Measurements from ENCODE around the gene NASP.
A peak's percentile ranks its signal among the peaks of the same experiment; 100 is the strongest.

DNA sequence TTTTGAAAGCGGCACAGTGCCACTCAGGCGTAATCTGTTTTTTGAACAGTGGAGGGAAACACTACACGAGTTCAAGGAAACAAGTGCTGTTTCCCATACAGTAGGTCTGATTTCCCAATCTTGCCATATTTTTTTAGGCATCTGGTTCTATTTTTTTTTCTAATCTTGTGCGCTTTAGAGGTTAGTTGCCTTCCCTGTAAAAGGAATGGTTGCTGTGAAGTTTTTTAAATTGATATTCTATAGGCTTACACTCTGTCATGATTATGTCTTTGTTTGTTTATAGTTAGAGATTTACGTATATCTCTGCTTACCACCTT lies 1.2 kb downstream of the NASP start:
- TF ChIP-seq, protein P1, sequence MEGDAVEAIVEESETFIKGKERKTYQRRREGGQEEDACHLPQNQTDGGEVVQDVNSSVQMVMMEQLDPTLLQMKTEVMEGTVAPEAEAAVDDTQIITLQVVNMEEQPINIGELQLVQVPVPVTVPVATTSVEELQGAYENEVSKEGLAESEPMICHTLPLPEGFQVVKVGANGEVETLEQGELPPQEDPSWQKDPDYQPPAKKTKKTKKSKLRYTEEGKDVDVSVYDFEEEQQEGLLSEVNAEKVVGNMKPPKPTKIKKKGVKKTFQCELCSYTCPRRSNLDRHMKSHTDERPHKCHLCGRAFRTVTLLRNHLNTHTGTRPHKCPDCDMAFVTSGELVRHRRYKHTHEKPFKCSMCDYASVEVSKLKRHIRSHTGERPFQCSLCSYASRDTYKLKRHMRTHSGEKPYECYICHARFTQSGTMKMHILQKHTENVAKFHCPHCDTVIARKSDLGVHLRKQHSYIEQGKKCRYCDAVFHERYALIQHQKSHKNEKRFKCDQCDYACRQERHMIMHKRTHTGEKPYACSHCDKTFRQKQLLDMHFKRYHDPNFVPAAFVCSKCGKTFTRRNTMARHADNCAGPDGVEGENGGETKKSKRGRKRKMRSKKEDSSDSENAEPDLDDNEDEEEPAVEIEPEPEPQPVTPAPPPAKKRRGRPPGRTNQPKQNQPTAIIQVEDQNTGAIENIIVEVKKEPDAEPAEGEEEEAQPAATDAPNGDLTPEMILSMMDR (IDR thresholded peaks at IDR 0.05) = no peak
- TF ChIP-seq, protein P2, sequence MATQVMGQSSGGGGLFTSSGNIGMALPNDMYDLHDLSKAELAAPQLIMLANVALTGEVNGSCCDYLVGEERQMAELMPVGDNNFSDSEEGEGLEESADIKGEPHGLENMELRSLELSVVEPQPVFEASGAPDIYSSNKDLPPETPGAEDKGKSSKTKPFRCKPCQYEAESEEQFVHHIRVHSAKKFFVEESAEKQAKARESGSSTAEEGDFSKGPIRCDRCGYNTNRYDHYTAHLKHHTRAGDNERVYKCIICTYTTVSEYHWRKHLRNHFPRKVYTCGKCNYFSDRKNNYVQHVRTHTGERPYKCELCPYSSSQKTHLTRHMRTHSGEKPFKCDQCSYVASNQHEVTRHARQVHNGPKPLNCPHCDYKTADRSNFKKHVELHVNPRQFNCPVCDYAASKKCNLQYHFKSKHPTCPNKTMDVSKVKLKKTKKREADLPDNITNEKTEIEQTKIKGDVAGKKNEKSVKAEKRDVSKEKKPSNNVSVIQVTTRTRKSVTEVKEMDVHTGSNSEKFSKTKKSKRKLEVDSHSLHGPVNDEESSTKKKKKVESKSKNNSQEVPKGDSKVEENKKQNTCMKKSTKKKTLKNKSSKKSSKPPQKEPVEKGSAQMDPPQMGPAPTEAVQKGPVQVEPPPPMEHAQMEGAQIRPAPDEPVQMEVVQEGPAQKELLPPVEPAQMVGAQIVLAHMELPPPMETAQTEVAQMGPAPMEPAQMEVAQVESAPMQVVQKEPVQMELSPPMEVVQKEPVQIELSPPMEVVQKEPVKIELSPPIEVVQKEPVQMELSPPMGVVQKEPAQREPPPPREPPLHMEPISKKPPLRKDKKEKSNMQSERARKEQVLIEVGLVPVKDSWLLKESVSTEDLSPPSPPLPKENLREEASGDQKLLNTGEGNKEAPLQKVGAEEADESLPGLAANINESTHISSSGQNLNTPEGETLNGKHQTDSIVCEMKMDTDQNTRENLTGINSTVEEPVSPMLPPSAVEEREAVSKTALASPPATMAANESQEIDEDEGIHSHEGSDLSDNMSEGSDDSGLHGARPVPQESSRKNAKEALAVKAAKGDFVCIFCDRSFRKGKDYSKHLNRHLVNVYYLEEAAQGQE (IDR thresholded peaks at IDR 0.05; ENCODE audit: low read depth, low read length) = no peak
- TF ChIP-seq ELF1 (IDR thresholded peaks at IDR 0.05) (no peak), SMC3 (IDR thresholded peaks at IDR 0.05; ENCODE audit: low read depth, low read length) (no peak), FOXM1 (IDR thresholded peaks at IDR 0.05; ENCODE audit: low read depth) (no peak), POLR2AphosphoS5 (IDR thresholded peaks at IDR 0.05; ENCODE audit: low read depth, low read length) (no peak), JUND (IDR thresholded peaks at IDR 0.05) (no peak), MXI1 (IDR thresholded peaks at IDR 0.05; ENCODE audit: low read depth, low read length) (peak; percentile 51; the same call in 1 of the 2 replicates), RAD21 (IDR thresholded peaks at IDR 0.05; ENCODE audit: low read length) (no peak), YY1 (IDR thresholded peaks at IDR 0.05; ENCODE audit: low read depth) (no peak), EP300 (IDR thresholded peaks at IDR 0.05; ENCODE audit: borderline replicate concordance in 1 of 2, low read depth in 1 of 2, low read length in 1 of 2) (no peak), TEAD4 (IDR thresholded peaks at IDR 0.05; ENCODE audit: borderline replicate concordance, insufficient read depth) (no peak)
- TF ChIP-seq, protein P3, sequence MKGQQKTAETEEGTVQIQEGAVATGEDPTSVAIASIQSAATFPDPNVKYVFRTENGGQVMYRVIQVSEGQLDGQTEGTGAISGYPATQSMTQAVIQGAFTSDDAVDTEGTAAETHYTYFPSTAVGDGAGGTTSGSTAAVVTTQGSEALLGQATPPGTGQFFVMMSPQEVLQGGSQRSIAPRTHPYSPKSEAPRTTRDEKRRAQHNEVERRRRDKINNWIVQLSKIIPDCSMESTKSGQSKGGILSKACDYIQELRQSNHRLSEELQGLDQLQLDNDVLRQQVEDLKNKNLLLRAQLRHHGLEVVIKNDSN (IDR thresholded peaks at IDR 0.05; ENCODE audit: borderline replicate concordance, low read depth) = no peak
- TF ChIP-seq, protein P4, sequence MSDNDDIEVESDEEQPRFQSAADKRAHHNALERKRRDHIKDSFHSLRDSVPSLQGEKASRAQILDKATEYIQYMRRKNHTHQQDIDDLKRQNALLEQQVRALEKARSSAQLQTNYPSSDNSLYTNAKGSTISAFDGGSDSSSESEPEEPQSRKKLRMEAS (IDR thresholded peaks at IDR 0.05; ENCODE audit: low read depth) = no peak
